ENCODE data around the gene TIMP1. TPM values are rescaled to one million over a fixed set of nuclear protein-coding genes. Genes with fewer than 3 reads are reported as not detected.

The TIMP1 gene
- total and polyA plus RNA-seq, 2 experiments from 2014 or later: 4,277 to 13,908 TPM

GRCh38 chrX:47585273-47585672 is 3.0 kb downstream of the TIMP1 start:
- 95 to 100% methylated on average over 5 to 15 of the region's 16 CpGs for WGBS, 2 experiments (ENCODE audit: low coverage in 1 of 2, low lambda C conversion rate in 2 of 2, missing lambda C conversion rate in 2 of 2)
- Histone ChIP-seq H3K36me3 (ENCODE audit: low read depth) (no peaks in the 10 kb centered on the region; the same call in 1 of the 2 replicates), H2AFZ (no peak overlapping the region), H3K4me1 (ENCODE audit: insufficient read depth) (0 out of 2 replicates have a peak, but pooled peaks cover 4% of the 10 kb centered on the region), H3K9me2 (ENCODE audit: insufficient read depth) (no peaks in the 10 kb centered on the region), H3K27ac (peak overlapping the region; percentile 80), H3K4me2 (ENCODE audit: unreplicated experiment) (no peak overlapping the region), H3K27me3 (replicated peaks; ENCODE audit: insufficient read depth) (no peaks in the 10 kb centered on the region), H3K79me2 (ENCODE audit: insufficient read depth) (peaks cover 24% of the 10 kb centered on the region), H4K20me1 (ENCODE audit: insufficient read depth) (no peaks in the 10 kb centered on the region), H3K9ac (no peak overlapping the region), H3K9me3 (ENCODE audit: low read depth) (no peaks in the 10 kb centered on the region), H3K4me3 (peak overlapping the region; percentile 87), H3F3A (ENCODE audit: insufficient read depth) (peaks cover 21% of the 10 kb centered on the region; the same call in 1 of the 2 replicates)
- TF ChIP-seq EZH2 (IDR thresholded peaks at IDR 0.05; ENCODE audit: insufficient read depth, poor library complexity, severe bottlenecking) (no peak), EZH2phosphoT487 (IDR thresholded peaks at IDR 0.05; ENCODE audit: insufficient read depth, low read depth) (no peak)
- no peak for DNase-seq
- in situ Hi-C loops (cut with MboI): no loop called here

GRCh38 chrX:47586043-47586787 is 4.0 kb downstream of the TIMP1 start:
- Histone ChIP-seq H3K4me3 (0 out of 2 replicates have a peak overlapping the region, but pooled peaks have one; percentile 87), H3K4me1 (ENCODE audit: insufficient read depth) (0 out of 2 replicates have a peak, but pooled peaks cover 4% of the 10 kb centered on the region), H3K79me2 (ENCODE audit: insufficient read depth) (peaks cover 24% of the 10 kb centered on the region), H3K27me3 (replicated peaks; ENCODE audit: insufficient read depth) (no peaks in the 10 kb centered on the region), H3F3A (ENCODE audit: insufficient read depth) (peaks cover 21% of the 10 kb centered on the region; the same call in 1 of the 2 replicates), H3K9me2 (ENCODE audit: insufficient read depth) (no peaks in the 10 kb centered on the region), H3K27ac (no peak overlapping the region), H3K4me2 (ENCODE audit: unreplicated experiment) (no peak overlapping the region), H3K9me3 (ENCODE audit: low read depth) (no peaks in the 10 kb centered on the region), H3K36me3 (ENCODE audit: low read depth) (no peaks in the 10 kb centered on the region; the same call in 1 of the 2 replicates), H2AFZ (no peak overlapping the region), H3K9ac (no peak overlapping the region), H4K20me1 (ENCODE audit: insufficient read depth) (no peaks in the 10 kb centered on the region)
- in situ Hi-C loops (cut with MboI): no loop called here
- no peak for TF ChIP-seq EZH2phosphoT487 (IDR thresholded peaks at IDR 0.05; ENCODE audit: insufficient read depth, low read depth)
- no peak for TF ChIP-seq EZH2 (IDR thresholded peaks at IDR 0.05; ENCODE audit: insufficient read depth, poor library complexity, severe bottlenecking)
- WGBS, 2 experiments (ENCODE audit: low coverage in 1 of 2, low lambda C conversion rate in 2 of 2, missing lambda C conversion rate in 2 of 2): 77 to 90% methylated on average over 9 to 10 of the region's 11 CpGs
- no peak for DNase-seq

GRCh38 chrX:47587091-47587891 is 5.1 kb downstream of the TIMP1 start:
- no peaks in the 10 kb centered on the region for H3K4me1 ChIP-seq (ENCODE audit: insufficient read depth)
- WGBS, 2 experiments (ENCODE audit: low coverage in 1 of 2, low lambda C conversion rate in 2 of 2, missing lambda C conversion rate in 2 of 2): 46 to 51% methylated on average over 4 of the region's 4 CpGs

More at GRCh38 chrX:47587091-47587891, 5.1 kb downstream of the TIMP1 start:
- Histone ChIP-seq H3K9me2 (ENCODE audit: insufficient read depth) (no peaks in the 10 kb centered on the region), H2AFZ (no peak overlapping the region), H3K9me3 (ENCODE audit: low read depth) (no peaks in the 10 kb centered on the region), H3F3A (ENCODE audit: insufficient read depth) (peaks cover 21% of the 10 kb centered on the region; the same call in 1 of the 2 replicates), H3K4me2 (ENCODE audit: unreplicated experiment) (no peak overlapping the region), H3K27me3 (replicated peaks; ENCODE audit: insufficient read depth) (no peaks in the 10 kb centered on the region), H4K20me1 (ENCODE audit: insufficient read depth) (no peaks in the 10 kb centered on the region), H3K79me2 (ENCODE audit: insufficient read depth) (peaks cover 24% of the 10 kb centered on the region), H3K4me3 (no peak overlapping the region), H3K36me3 (ENCODE audit: low read depth) (no peaks in the 10 kb centered on the region; the same call in 1 of the 2 replicates), H3K9ac (no peak overlapping the region), H3K27ac (no peak overlapping the region)
- in situ Hi-C loops (cut with MboI): no loop called here
- TF ChIP-seq EZH2phosphoT487 (IDR thresholded peaks at IDR 0.05; ENCODE audit: insufficient read depth, low read depth): no peak
- no peak for TF ChIP-seq EZH2 (IDR thresholded peaks at IDR 0.05; ENCODE audit: insufficient read depth, poor library complexity, severe bottlenecking)
- DNase-seq: peak; percentile 47

All from GM23248 (cell line).